ENCODE data around the gene POLA2. TPM values are rescaled to one million over a fixed set of nuclear protein-coding genes. Genes with fewer than 3 reads are reported as not detected.

The POLA2 gene
- total RNA-seq, 1 experiment from 2014 or later, result 25.3 TPM

GRCh38 chr11:65224930-65225278 lies 36.9 kb upstream of the POLA2 start:
- no peaks in the 10 kb centered on the region for H3K27me3 Mint-ChIP-seq (ENCODE audit: insufficient read depth, unreplicated experiment)
- H3K27me3 ChIP-seq (replicated peaks; ENCODE audit: control insufficient read depth, insufficient read depth, low read length), result no peaks in the 10 kb centered on the region
- H3K9me3 Mint-ChIP-seq (ENCODE audit: unreplicated experiment), result peaks cover 4% of the 10 kb centered on the region
- POLR2A ChIA-PET, result interaction anchor here (0.7 to 1.3 kb wide), 2 partner anchors 50 to 90 kb away, joined by 3 read pairs; no protein-coding TSS in a partner anchor
- H3K4me1 ChIP-seq, result peaks cover 17% of the 10 kb centered on the region
- H3K36me3 ChIP-seq (ENCODE audit: control insufficient read depth, insufficient read depth, low read length), result no peaks in the 10 kb centered on the region
- intact Hi-C loops (cut with micrococcal nuclease; ENCODE audit: unreplicated experiment), result loop anchor here (1.0 kb wide), 2 partner anchors 25 to 29 kb away; no protein-coding TSS in a partner anchor
- H3K9me3 ChIP-seq, result no peaks in the 10 kb centered on the region
- DNase-seq, result peak; percentile 73 to 86
- no TSS peak for BruUV-seq (replicated peaks)
- no peak overlapping the region for H3K4me3 ChIP-seq (ENCODE audit: low read depth, low read length)
- CTCF ChIA-PET, result interaction anchor here (0.6 to 2.7 kb wide), 24 partner anchors 10 to 381 kb away, joined by 3 to 27 read pairs (median 4); partner anchors contain the start of genes CAPN1, CDC42BPG, CDC42EP2 and POLA2
- peak overlapping the region; percentile 83 for H3K27ac Mint-ChIP-seq (ENCODE audit: unreplicated experiment)
- H3K36me3 Mint-ChIP-seq (ENCODE audit: insufficient read depth, unreplicated experiment), result no peaks in the 10 kb centered on the region
- TF ChIP-seq, protein P1, sequence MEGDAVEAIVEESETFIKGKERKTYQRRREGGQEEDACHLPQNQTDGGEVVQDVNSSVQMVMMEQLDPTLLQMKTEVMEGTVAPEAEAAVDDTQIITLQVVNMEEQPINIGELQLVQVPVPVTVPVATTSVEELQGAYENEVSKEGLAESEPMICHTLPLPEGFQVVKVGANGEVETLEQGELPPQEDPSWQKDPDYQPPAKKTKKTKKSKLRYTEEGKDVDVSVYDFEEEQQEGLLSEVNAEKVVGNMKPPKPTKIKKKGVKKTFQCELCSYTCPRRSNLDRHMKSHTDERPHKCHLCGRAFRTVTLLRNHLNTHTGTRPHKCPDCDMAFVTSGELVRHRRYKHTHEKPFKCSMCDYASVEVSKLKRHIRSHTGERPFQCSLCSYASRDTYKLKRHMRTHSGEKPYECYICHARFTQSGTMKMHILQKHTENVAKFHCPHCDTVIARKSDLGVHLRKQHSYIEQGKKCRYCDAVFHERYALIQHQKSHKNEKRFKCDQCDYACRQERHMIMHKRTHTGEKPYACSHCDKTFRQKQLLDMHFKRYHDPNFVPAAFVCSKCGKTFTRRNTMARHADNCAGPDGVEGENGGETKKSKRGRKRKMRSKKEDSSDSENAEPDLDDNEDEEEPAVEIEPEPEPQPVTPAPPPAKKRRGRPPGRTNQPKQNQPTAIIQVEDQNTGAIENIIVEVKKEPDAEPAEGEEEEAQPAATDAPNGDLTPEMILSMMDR (IDR thresholded peaks at IDR 0.05; ENCODE audit: insufficient read depth in 1 of 2, low read depth in 1 of 2, low read length in 1 of 2, severe bottlenecking in 1 of 2, unreplicated experiment in 1 of 2), result no peak
- peaks cover 12% of the 10 kb centered on the region for H3K4me1 Mint-ChIP-seq (ENCODE audit: low read depth, unreplicated experiment)
- H3K4me3 Mint-ChIP-seq (ENCODE audit: unreplicated experiment), result peak overlapping the region; percentile 87

DNA sequence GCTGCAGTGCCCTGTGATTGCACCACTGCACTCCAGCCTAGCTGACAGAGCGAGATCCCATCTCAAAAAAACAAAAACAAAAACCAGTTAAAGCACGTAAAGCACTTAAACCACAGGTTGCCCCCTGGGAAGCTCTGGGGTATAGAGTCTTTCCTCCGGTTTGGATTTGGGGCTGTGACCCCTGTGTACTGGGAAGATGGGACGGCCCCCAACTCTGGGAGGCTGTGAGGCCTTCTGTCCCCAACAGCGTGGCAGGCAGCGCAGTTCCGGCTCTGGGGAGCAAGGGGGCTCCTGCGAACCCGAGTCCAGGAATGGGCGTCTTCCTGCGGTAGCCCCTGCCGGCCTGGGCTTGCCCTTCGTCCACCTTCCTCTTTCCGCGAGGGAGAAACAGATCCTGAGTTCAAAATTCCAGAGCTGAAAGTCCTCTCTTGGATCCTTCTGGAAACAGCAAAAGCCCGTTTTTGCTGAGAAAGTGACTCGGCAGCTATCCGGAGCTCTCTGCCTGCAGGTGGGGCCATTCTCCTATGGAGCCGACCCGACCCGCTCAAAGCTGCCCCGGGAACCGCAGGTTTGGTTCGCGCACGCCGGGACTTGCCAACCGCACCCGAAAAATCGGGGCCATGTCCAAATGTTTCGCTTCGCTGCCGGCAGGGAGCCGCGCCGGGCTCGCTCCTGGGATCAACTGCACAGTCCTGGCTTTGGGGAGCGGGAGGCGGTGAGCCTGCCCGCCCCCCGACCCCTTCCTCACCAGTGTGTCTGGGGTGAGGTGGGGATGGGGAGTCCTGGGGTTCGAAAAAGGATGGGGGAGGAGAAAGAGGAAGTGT lies 36.3 kb upstream of the POLA2 start:
- Mint-ChIP-seq H3K27me3 (ENCODE audit: insufficient read depth, unreplicated experiment) (no peaks in the 10 kb centered on the region), H3K27ac (ENCODE audit: unreplicated experiment) (peak overlapping the region; percentile 83), H3K4me1 (ENCODE audit: low read depth, unreplicated experiment) (peaks cover 9% of the 10 kb centered on the region), H3K9me3 (ENCODE audit: unreplicated experiment) (peaks cover 10% of the 10 kb centered on the region), H3K4me3 (ENCODE audit: unreplicated experiment) (peak overlapping the region; percentile 87), H3K36me3 (ENCODE audit: insufficient read depth, unreplicated experiment) (no peaks in the 10 kb centered on the region)
- DNase-seq, result peak; percentile 69 to 80
- Histone ChIP-seq H3K4me3 (ENCODE audit: low read depth, low read length) (peak overlapping the region; percentile 45), H3K4me1 (peaks cover 17% of the 10 kb centered on the region), H3K27me3 (replicated peaks; ENCODE audit: control insufficient read depth, insufficient read depth, low read length) (no peaks in the 10 kb centered on the region), H3K9me3 (no peaks in the 10 kb centered on the region), H3K36me3 (ENCODE audit: control insufficient read depth, insufficient read depth, low read length) (no peaks in the 10 kb centered on the region)
- POLR2A ChIA-PET, result interaction anchor here (0.7 to 1.3 kb wide), 3 partner anchors 37 to 90 kb away, joined by 3 read pairs; no protein-coding TSS in a partner anchor
- TSS peak; percentile 33 for BruUV-seq (replicated peaks)
- intact Hi-C loops (cut with micrococcal nuclease; ENCODE audit: unreplicated experiment), result loop anchor here (1.0 kb wide), 2 partner anchors 25 to 29 kb away; no protein-coding TSS in a partner anchor
- CTCF ChIA-PET, result interaction anchor here (0.6 to 2.7 kb wide), 23 partner anchors 11 to 381 kb away, joined by 3 to 27 read pairs (median 4); partner anchors contain the start of genes CAPN1, CDC42BPG, CDC42EP2 and POLA2
- TF ChIP-seq, protein P1 (IDR thresholded peaks at IDR 0.05; ENCODE audit: insufficient read depth in 1 of 2, low read depth in 1 of 2, low read length in 1 of 2, severe bottlenecking in 1 of 2, unreplicated experiment in 1 of 2), result peak; percentile 67 to 68

DNA sequence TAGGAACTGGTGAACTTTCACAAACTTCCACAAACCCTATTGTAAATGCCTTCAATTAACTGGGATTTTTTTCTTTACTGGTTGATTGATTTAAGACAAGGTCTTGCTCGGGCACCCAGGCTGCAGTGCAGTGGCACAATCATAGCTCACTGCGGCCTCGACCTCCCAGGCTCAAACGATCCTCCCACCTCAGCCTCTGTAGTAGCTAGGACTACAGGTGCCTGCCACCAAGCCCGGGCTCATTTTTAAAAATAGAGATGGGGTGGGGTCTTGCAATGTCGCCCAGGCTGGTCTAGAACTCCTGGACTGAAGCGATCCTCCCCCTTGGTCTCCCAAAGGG lies 35.7 kb upstream of the POLA2 start:
- intact Hi-C loops (cut with micrococcal nuclease; ENCODE audit: unreplicated experiment), result no loop called here
- H3K4me3 Mint-ChIP-seq (ENCODE audit: unreplicated experiment), result peak overlapping the region; percentile 87
- ChIA-PET CTCF (interaction anchor here (0.9 to 2.7 kb wide), 17 partner anchors 14 to 366 kb away, joined by 3 to 27 read pairs (median 6); partner anchors contain the start of genes CDC42EP2 and POLA2), POLR2A (interaction anchor here (1.1 to 1.3 kb wide), 2 partner anchors 36 to 91 kb away, joined by 3 read pairs; no protein-coding TSS in a partner anchor)
- Histone ChIP-seq H3K4me1 (peaks cover 17% of the 10 kb centered on the region), H3K27me3 (replicated peaks; ENCODE audit: control insufficient read depth, insufficient read depth, low read length) (no peaks in the 10 kb centered on the region), H3K4me3 (ENCODE audit: low read depth, low read length) (peak overlapping the region; percentile 45), H3K9me3 (no peaks in the 10 kb centered on the region), H3K36me3 (ENCODE audit: control insufficient read depth, insufficient read depth, low read length) (no peaks in the 10 kb centered on the region)
- H3K27me3 Mint-ChIP-seq (ENCODE audit: insufficient read depth, unreplicated experiment), result no peaks in the 10 kb centered on the region
- peaks cover 9% of the 10 kb centered on the region for H3K4me1 Mint-ChIP-seq (ENCODE audit: low read depth, unreplicated experiment)
- DNase-seq, result no peak
- peaks cover 10% of the 10 kb centered on the region for H3K9me3 Mint-ChIP-seq (ENCODE audit: unreplicated experiment)
- H3K36me3 Mint-ChIP-seq (ENCODE audit: insufficient read depth, unreplicated experiment), result no peaks in the 10 kb centered on the region
- TF ChIP-seq, protein P1 (IDR thresholded peaks at IDR 0.05; ENCODE audit: insufficient read depth in 1 of 2, low read depth in 1 of 2, low read length in 1 of 2, severe bottlenecking in 1 of 2, unreplicated experiment in 1 of 2), result no peak
- no TSS peak for BruUV-seq (replicated peaks)
- peak overlapping the region; percentile 83 for H3K27ac Mint-ChIP-seq (ENCODE audit: unreplicated experiment)
